H9 (cell line): ENCODE data around the gene ERP27. TPM values are rescaled to one million over a fixed set of nuclear protein-coding genes. Genes with fewer than 3 reads are reported as not detected.

Experiments used
- DNase-seq: peaks from one replicate; pipeline ENCODE4 v3.0.0-alpha.2; 2017
- H2AFZ ChIP-seq: one replicate; pipeline ENCODE4 v1.6.1; 2013; ENCODE audit warnings: mild to moderate bottlenecking, low read length, control low read depth, moderate library complexity
- H2AK5ac ChIP-seq: 2 replicates; pipeline ENCODE4 v1.6.1; 2013; ENCODE audit warnings: low read length, control low read depth, mixed read lengths; ENCODE audit not compliant: insufficient read length
- H2BK120ac ChIP-seq: one replicate; pipeline ENCODE4 v1.6.1; 2013; ENCODE audit warnings: low read depth, mild to moderate bottlenecking, low read length, control low read depth, inconsistent platforms; ENCODE audit not compliant: poor library complexity, severe bottlenecking
- H2BK12ac ChIP-seq: 2 replicates; pipeline ENCODE4 v1.6.1; 2013; ENCODE audit warnings: low read length, control low read depth, mixed read lengths, low read depth; ENCODE audit not compliant: insufficient read length
- H2BK15ac ChIP-seq: 2 replicates; pipeline ENCODE4 v1.6.1; 2013; ENCODE audit warnings: low read depth, low read length, control low read depth
- H2BK20ac ChIP-seq: one replicate; pipeline ENCODE4 v1.6.1; 2013; ENCODE audit warnings: low read depth, mild to moderate bottlenecking, low read length, control low read depth, inconsistent platforms; ENCODE audit not compliant: poor library complexity, severe bottlenecking
- H2BK5ac ChIP-seq: 2 replicates; pipeline ENCODE4 v1.6.1; 2013; ENCODE audit warnings: low read length, control low read depth, mixed read lengths; ENCODE audit not compliant: insufficient read length
- H3K14ac ChIP-seq: 2 replicates; pipeline ENCODE4 v1.6.1; 2013; ENCODE audit warnings: low read length, control low read depth; ENCODE audit not compliant: insufficient read depth
- H3K18ac ChIP-seq: 2 replicates; pipeline ENCODE4 v1.6.1; 2013; ENCODE audit warnings: low read depth, mild to moderate bottlenecking, mixed read lengths, low read length, control low read depth; ENCODE audit not compliant: insufficient read length
- H3K23ac ChIP-seq: 2 replicates; pipeline ENCODE4 v1.6.1; 2013; ENCODE audit warnings: low read length, control low read depth, mixed read lengths, low read depth; ENCODE audit not compliant: insufficient read length
- H3K23me2 ChIP-seq: 2 replicates; pipeline ENCODE4 v1.6.1; 2013; ENCODE audit warnings: low read depth, mild to moderate bottlenecking, mixed read lengths, low read length, control low read depth; ENCODE audit not compliant: insufficient read length, poor library complexity, severe bottlenecking
- H3K27ac ChIP-seq: 2 replicates; pipeline ENCODE4 v1.5.1; 2013; ENCODE audit warnings: low read length, control low read depth, mixed read lengths, low read depth; ENCODE audit not compliant: insufficient read length
- H3K27me3 ChIP-seq: 2 replicates; pipeline ENCODE4 v1.6.1; 2013; ENCODE audit warnings: low read length, control low read depth, inconsistent platforms; ENCODE audit not compliant: insufficient read depth
- H3K4ac ChIP-seq: 2 replicates; pipeline ENCODE4 v1.6.1; 2013; ENCODE audit warnings: low read depth, mild to moderate bottlenecking, control low read depth, inconsistent platforms, low read length, moderate library complexity
- H3K4me1 ChIP-seq: 2 replicates; pipeline ENCODE4 v1.6.1; 2013; ENCODE audit warnings: low read length, control low read depth, inconsistent platforms; ENCODE audit not compliant: insufficient read depth
- H3K4me2 ChIP-seq: 2 replicates; pipeline ENCODE4 v1.6.1; 2013; ENCODE audit warnings: low read length, control low read depth, mixed read lengths; ENCODE audit not compliant: insufficient read length, insufficient read depth
- H3K56ac ChIP-seq: 2 replicates; pipeline ENCODE4 v1.6.1; 2013; ENCODE audit warnings: low read depth, mild to moderate bottlenecking, mixed read lengths, low read length, control low read depth; ENCODE audit not compliant: insufficient read length
- H3K79me1 ChIP-seq: 2 replicates; pipeline ENCODE4 v1.6.1; 2013; ENCODE audit warnings: low read depth, mild to moderate bottlenecking, moderate library complexity, low read length, control low read depth, inconsistent platforms; ENCODE audit not compliant: insufficient read depth, poor library complexity, severe bottlenecking
- H3K79me2 ChIP-seq: 2 replicates; pipeline ENCODE4 v1.6.1; 2013; ENCODE audit warnings: low read length, control low read depth, inconsistent platforms; ENCODE audit not compliant: insufficient read depth
- H3K9ac ChIP-seq: 2 replicates; pipeline ENCODE4 v1.6.1; 2013; ENCODE audit warnings: low read length, control low read depth, mixed read lengths; ENCODE audit not compliant: insufficient read length; ENCODE audit errors: extremely low read depth
- H3K9me3 ChIP-seq: one replicate; pipeline ENCODE4 v1.6.1; 2013; ENCODE audit warnings: low read depth, low read length, inconsistent platforms; ENCODE audit not compliant: control insufficient read depth
- H3T11ph ChIP-seq: one replicate; pipeline ENCODE4 v1.6.1; 2013; ENCODE audit warnings: mild to moderate bottlenecking, low read length, control low read depth, inconsistent platforms
- H4K20me1 ChIP-seq: one replicate; pipeline ENCODE4 v1.6.1; 2013; ENCODE audit not compliant: control insufficient read depth, insufficient read length, insufficient read depth
- H4K5ac ChIP-seq: 2 replicates; pipeline ENCODE4 v1.6.1; 2013; ENCODE audit warnings: low read depth, mild to moderate bottlenecking, mixed read lengths, low read length, control low read depth; ENCODE audit not compliant: insufficient read length
- H4K8ac ChIP-seq: replicated peaks from 2 replicates; pipeline ENCODE4 v1.6.1; 2013; ENCODE audit warnings: low read length, control low read depth, mixed read lengths, low read depth; ENCODE audit not compliant: insufficient read length
- H4K91ac ChIP-seq: 2 replicates; pipeline ENCODE4 v1.6.1; 2013; ENCODE audit warnings: low read depth, mild to moderate bottlenecking, moderate library complexity, mixed read lengths, low read length, control low read depth; ENCODE audit not compliant: insufficient read length
- H3K27ac Mint-ChIP-seq, 3 experiments: 2 replicates in 2 of 3; 3 replicates in 1 of 3; pipeline ENCODE4 v1.8.0; 2020 to 2021; ENCODE audit warnings: mixed read lengths in 3 of 3, mild to moderate bottlenecking in 1 of 3, moderate library complexity in 1 of 3
- H3K27me3 Mint-ChIP-seq: 2 replicates; pipeline ENCODE4 v1.8.0; 2021; ENCODE audit warnings: low read depth, mild to moderate bottlenecking, moderate library complexity, mixed read lengths
- H3K36me3 Mint-ChIP-seq, 3 experiments: 2 replicates in 2 of 3; 3 replicates in 1 of 3; pipeline ENCODE4 v1.8.0; 2020 to 2021; ENCODE audit warnings: low read depth in 3 of 3, mixed read lengths in 3 of 3; ENCODE audit not compliant: insufficient read depth in 1 of 3
- H3K4me1 Mint-ChIP-seq, 2 experiments: 2 replicates each; pipeline ENCODE4 v1.8.0; 2020; ENCODE audit warnings: mixed read lengths in 2 of 2
- H3K4me3 Mint-ChIP-seq, 2 experiments: 2 replicates in 1 of 2; 3 replicates in 1 of 2; pipeline ENCODE4 v1.8.0; 2020 to 2021; ENCODE audit warnings: mild to moderate bottlenecking in 2 of 2, mixed read lengths in 2 of 2, moderate library complexity in 1 of 2
- H3K9me3 Mint-ChIP-seq, 2 experiments: 2 replicates in 1 of 2; 3 replicates in 1 of 2; pipeline ENCODE4 v1.8.0; 2020; ENCODE audit warnings: mild to moderate bottlenecking in 2 of 2, mixed read lengths in 2 of 2, moderate library complexity in 1 of 2
- CTCF ChIP-seq: fragments of 200-600 bp; sonication (generic); conservative IDR thresholded peaks from 3 replicates; pipeline ENCODE4 v1.8.0; 2021; ENCODE audit warnings: antibody characterized with exemption, mild to moderate bottlenecking
- WGBS: extraction: QIAGEN DNeasy Blood & Tissue Kit; methylation state at CpG from one replicate; pipeline ENCODE4 v1.1.7; 2013; ENCODE audit warnings: missing lambda C conversion rate, low lambda C conversion rate, mixed read lengths; ENCODE audit not compliant: insufficient read length; ENCODE audit errors: extremely low coverage; 5-methylcytosine and 5-hydroxymethylcytosine counted together
- total RNA-seq: library from RNA; stranded (reverse); gene quantifications from 2 replicates; pipeline ENCODE4 v1.2.1, GENCODE V29; 2021

The ERP27 gene
- total RNA-seq, 1 experiment from 2014 or later = not detected

- no peak within 1 kb of the TSS for H3K4me3 Mint-ChIP-seq
- H2AFZ ChIP-seq = no peak within 1 kb of the TSS
- no peaks in the 10 kb centered on the region for H3K79me2 ChIP-seq
- no peak within 1 kb of the TSS for H3K23ac ChIP-seq
- no CpG with 5 or more reads among the region's 6 CpGs for WGBS
- TF ChIP-seq CTCF = no peak
- H3K4ac ChIP-seq = no peak within 1 kb of the TSS
- no peak within 1 kb of the TSS for H3K14ac ChIP-seq
- H2AK5ac ChIP-seq = no peak within 1 kb of the TSS
- no peaks in the 10 kb centered on the region for H3K27me3 Mint-ChIP-seq
- H2BK5ac ChIP-seq = no peak within 1 kb of the TSS
- no peak within 1 kb of the TSS; a peak in 1 of 7 replicates for H3K27ac Mint-ChIP-seq
- H2BK15ac ChIP-seq = no peak within 1 kb of the TSS
- no peak within 1 kb of the TSS for H2BK120ac ChIP-seq
- no peaks in the 10 kb centered on the region for H3K36me3 Mint-ChIP-seq
- peaks cover 3 to 4% of the 10 kb centered on the region in 2 experiments; a peak in 2 of 4 replicates for H3K4me1 Mint-ChIP-seq
- H3K56ac ChIP-seq = no peak within 1 kb of the TSS
- H3K4me1 ChIP-seq = no peaks in the 10 kb centered on the region
- H3K27me3 ChIP-seq = no peaks in the 10 kb centered on the region
- H2BK12ac ChIP-seq = no peak within 1 kb of the TSS
- H3K27ac ChIP-seq = no peak within 1 kb of the TSS
- H3K4me2 ChIP-seq = no peak within 1 kb of the TSS
- H4K8ac ChIP-seq = no peak within 1 kb of the TSS
- H3K9ac ChIP-seq = no peak within 1 kb of the TSS
- no peak within 1 kb of the TSS for H4K5ac ChIP-seq
- no peaks in the 10 kb centered on the region for H3K79me1 ChIP-seq
- no peak for DNase-seq
- no peaks in the 10 kb centered on the region for H3K9me3 ChIP-seq
- H2BK20ac ChIP-seq = no peak within 1 kb of the TSS
- no peaks in the 10 kb centered on the region for H4K20me1 ChIP-seq
- no peaks in the 10 kb centered on the region for H3K23me2 ChIP-seq
- H4K91ac ChIP-seq = no peak within 1 kb of the TSS
- no peaks in the 10 kb centered on the region for H3K9me3 Mint-ChIP-seq
- H3T11ph ChIP-seq = no peak within 1 kb of the TSS
- no peak within 1 kb of the TSS for H3K18ac ChIP-seq
Measured at GRCh38 chr12:14885718-14886221, 52.6 kb downstream of the ERP27 start, which contains the start of gene MGP. TSS of gene MGP (minus strand) at chr12:14885854. CDS start at chr12:14885791, 63 bp downstream.
